ENCODE data around the gene BTRC. TPM values are rescaled to one million over a fixed set of nuclear protein-coding genes. Genes with fewer than 3 reads are reported as not detected.
"Not testable (repeated sequence)": the region's sequence is repeated elsewhere in the genome, so short reads cannot be mapped to it uniquely, and the experiment has no call there.

The BTRC gene
- total RNA-seq, 1 donor from 2014 or later: 38.4 TPM

DNA sequence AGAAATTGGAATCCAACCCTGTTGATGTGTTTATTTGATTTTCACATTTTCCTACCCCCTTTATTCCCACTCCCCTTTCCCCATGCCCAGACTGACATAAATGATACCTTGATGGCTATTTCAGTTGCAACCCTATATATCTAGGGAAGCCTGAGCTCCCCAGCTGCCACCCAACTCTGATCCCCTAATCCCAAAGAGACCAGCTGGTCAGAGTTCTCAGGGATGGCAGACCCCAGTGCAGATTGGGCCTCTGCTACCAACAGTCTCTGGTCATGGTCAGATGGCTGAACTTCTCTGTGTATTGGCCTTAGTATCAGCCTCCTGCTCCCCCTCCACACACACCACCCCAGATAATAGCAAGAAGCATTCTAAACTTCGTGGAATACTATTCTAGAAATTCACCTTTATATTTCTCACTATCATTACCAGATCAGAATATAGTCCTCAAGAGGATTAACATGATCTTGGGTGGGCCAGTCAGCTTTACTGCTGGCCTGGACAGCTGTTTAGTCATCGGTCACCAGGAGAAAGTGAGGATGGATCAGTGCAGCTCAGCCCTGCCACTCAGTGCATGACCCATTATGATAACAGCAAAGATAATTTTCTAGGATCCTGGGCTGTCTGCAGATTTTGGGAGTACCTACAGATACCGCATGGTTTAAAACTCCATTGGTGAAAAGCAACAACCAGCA is 24.5 kb upstream of the BTRC start:
- peaks cover 6% of the 10 kb centered on the region for H3K9me3 Mint-ChIP-seq
- H3K4me1 Mint-ChIP-seq: peaks cover 13% of the 10 kb centered on the region
- no peak overlapping the region for H3K4me3 Mint-ChIP-seq
- H3K27ac Mint-ChIP-seq: no peak overlapping the region
- DNase-seq (ENCODE audit: low spot score in 2 of 2, unreplicated experiment in 2 of 2): no peak
- H3K27me3 Mint-ChIP-seq (ENCODE audit: low read depth): peaks cover 33% of the 10 kb centered on the region
- TF ChIP-seq, protein P1, sequence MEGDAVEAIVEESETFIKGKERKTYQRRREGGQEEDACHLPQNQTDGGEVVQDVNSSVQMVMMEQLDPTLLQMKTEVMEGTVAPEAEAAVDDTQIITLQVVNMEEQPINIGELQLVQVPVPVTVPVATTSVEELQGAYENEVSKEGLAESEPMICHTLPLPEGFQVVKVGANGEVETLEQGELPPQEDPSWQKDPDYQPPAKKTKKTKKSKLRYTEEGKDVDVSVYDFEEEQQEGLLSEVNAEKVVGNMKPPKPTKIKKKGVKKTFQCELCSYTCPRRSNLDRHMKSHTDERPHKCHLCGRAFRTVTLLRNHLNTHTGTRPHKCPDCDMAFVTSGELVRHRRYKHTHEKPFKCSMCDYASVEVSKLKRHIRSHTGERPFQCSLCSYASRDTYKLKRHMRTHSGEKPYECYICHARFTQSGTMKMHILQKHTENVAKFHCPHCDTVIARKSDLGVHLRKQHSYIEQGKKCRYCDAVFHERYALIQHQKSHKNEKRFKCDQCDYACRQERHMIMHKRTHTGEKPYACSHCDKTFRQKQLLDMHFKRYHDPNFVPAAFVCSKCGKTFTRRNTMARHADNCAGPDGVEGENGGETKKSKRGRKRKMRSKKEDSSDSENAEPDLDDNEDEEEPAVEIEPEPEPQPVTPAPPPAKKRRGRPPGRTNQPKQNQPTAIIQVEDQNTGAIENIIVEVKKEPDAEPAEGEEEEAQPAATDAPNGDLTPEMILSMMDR (IDR thresholded peaks at IDR 0.05; ENCODE audit: unreplicated experiment): no peak
- H3K36me3 Mint-ChIP-seq: peaks cover 5% of the 10 kb centered on the region

DNA sequence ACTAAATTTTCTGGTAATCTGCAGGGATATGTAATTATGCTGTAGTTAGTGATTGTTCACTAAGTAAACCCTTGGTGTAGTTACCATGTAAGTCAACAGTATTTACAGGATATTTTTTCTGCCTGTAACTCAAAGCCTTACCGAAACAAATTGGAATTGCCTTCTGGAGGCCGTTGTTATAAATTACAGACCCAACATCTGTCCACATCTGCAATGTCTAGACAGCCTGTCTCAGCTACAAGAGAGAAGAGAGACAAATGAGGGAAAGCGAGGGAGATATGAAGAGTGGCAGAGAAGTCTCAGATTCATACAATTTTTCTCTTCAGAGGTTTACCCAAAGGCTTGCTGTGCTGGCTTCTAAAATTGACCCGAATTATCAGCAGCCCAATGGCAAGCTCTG is 23.7 kb upstream of the BTRC start:
- Mint-ChIP-seq H3K9me3 (peaks cover 6% of the 10 kb centered on the region), H3K27ac (no peak overlapping the region), H3K4me1 (peaks cover 13% of the 10 kb centered on the region), H3K36me3 (peaks cover 5% of the 10 kb centered on the region), H3K27me3 (ENCODE audit: low read depth) (peaks cover 31% of the 10 kb centered on the region), H3K4me3 (no peak overlapping the region)
- TF ChIP-seq, protein P1 (IDR thresholded peaks at IDR 0.05; ENCODE audit: unreplicated experiment): no peak
- DNase-seq (ENCODE audit: low spot score in 2 of 2, unreplicated experiment in 2 of 2): no peak

DNA sequence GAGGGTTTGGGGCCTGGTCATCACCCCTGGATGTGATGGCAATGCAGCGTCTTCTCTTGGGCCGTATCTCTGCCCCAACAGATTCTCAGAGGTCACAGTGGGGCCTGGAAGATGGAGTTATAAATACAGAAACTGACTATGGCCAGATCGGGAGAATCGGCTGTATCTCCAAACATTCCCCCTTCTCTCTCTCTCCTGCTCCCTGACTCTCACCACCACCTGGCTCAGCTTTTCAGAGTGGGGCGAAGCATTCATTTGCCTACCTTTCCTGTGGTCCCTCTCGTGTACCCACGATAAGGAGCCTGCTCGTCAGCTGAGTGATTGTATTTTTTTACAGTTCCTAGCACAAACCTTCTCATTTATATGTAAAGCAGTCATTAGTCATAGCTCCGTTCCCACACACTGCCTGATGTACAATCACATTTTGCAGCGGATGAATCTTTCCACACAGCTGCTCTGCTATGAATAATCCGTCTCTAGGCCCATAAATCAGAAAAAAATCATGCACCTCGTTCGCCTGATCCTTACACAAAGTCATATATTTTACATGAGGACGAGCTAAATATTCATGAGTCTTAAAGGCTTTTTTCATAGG is 23.2 kb upstream of the BTRC start:
- DNase-seq (ENCODE audit: low spot score in 2 of 2, unreplicated experiment in 2 of 2): no peak
- TF ChIP-seq, protein P1 (IDR thresholded peaks at IDR 0.05; ENCODE audit: unreplicated experiment): no peak
- Mint-ChIP-seq H3K4me3 (no peak overlapping the region), H3K27ac (no peak overlapping the region), H3K36me3 (peaks cover 5% of the 10 kb centered on the region), H3K4me1 (peaks cover 13% of the 10 kb centered on the region), H3K27me3 (ENCODE audit: low read depth) (peaks cover 27% of the 10 kb centered on the region), H3K9me3 (peaks cover 6% of the 10 kb centered on the region)

DNA sequence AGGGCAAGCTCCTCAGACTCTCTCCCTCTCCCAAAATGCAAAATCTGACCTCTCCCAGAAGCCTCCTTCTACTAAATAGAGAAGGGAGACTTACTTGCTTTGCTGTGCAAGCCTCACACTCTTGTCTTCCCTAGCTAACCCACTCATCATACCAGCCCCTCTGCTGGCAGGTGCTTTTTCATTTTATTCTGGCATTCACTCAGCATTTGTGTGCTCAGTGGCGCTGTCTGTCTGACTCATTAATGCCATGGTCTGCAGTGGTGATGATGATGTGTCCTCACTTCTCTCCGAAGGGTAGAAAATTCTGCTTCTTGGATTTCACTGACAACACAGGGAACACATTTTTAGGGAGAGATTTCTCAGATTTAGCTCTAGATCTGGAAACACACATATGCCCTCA is 22.0 kb upstream of the BTRC start:
- TF ChIP-seq, protein P1 (IDR thresholded peaks at IDR 0.05; ENCODE audit: unreplicated experiment): no peak
- Mint-ChIP-seq H3K27me3 (ENCODE audit: low read depth) (peaks cover 21% of the 10 kb centered on the region), H3K36me3 (peaks cover 2% of the 10 kb centered on the region), H3K4me3 (no peak overlapping the region), H3K4me1 (peaks cover 13% of the 10 kb centered on the region), H3K27ac (no peak overlapping the region), H3K9me3 (peaks cover 1% of the 10 kb centered on the region)
- no peak for DNase-seq (ENCODE audit: low spot score in 2 of 2, unreplicated experiment in 2 of 2)

DNA sequence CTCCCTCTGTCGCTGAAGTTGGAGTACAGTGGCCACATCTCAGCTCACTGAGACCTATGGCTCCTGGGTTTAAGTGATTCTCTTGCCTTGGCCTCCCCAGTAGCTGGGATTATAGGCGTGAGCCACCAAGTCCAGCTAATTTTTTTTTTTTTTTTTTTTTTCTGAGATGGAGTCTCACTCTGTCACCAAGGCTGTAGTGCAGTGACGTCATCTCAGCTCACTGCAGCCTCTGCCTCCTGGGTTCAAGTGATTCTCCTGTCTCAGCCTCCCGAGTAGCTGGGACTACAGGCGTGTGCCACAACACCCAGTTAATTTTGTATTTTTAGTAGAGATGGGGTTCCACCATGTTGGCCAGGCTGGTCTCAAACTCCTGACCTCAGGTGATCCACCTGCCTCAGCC is 19.7 kb upstream of the BTRC start:
- Mint-ChIP-seq H3K27me3 (ENCODE audit: low read depth) (peaks cover 19% of the 10 kb centered on the region), H3K4me1 (peaks cover 13% of the 10 kb centered on the region)
- not testable (repeated sequence) for H3K9me3 Mint-ChIP-seq; H3K4me3 Mint-ChIP-seq; DNase-seq (ENCODE audit: low spot score in 2 of 2, unreplicated experiment in 2 of 2); H3K27ac Mint-ChIP-seq; H3K36me3 Mint-ChIP-seq

DNA sequence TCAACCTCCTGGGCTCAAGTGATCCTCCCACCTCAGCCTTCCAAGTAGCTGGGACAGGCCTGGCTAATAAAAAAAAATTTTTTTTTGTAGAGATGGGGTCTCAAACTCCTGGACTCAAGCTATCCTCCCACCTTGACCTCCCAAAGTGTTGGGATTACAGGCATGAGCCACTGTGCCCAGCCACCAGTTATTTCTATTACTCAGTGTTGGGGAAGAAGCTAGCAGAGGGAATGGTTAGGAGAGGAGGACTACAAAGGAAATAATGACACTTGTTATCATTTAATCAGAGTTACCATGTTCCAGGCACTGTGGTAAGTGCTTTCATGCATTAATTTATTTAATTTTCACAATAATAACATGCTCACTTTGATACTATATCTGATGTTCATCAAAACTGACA is 17.6 kb upstream of the BTRC start:
- no peaks in the 10 kb centered on the region for H3K36me3 Mint-ChIP-seq
- peaks cover 20% of the 10 kb centered on the region for H3K27me3 Mint-ChIP-seq (ENCODE audit: low read depth)
- H3K27ac Mint-ChIP-seq: no peak overlapping the region
- H3K9me3 Mint-ChIP-seq: no peaks in the 10 kb centered on the region
- H3K4me1 Mint-ChIP-seq: peaks cover 5% of the 10 kb centered on the region
- H3K4me3 Mint-ChIP-seq: no peak overlapping the region
- no peak for DNase-seq (ENCODE audit: low spot score in 2 of 2, unreplicated experiment in 2 of 2)
- TF ChIP-seq, protein P1 (IDR thresholded peaks at IDR 0.05; ENCODE audit: unreplicated experiment): no peak

All from mesothelial cell of epicardium (in vitro differentiated cells).